HG03108 (cell line): ENCODE measurements around the gene RPL39.
"Not testable (repeated sequence)": the region's sequence is repeated elsewhere in the genome, so short reads cannot be mapped to it uniquely, and the experiment has no call there.

ENCODE experiments used
- ATAC-seq: cut with Tn5 transposase; IDR thresholded peaks from one replicate; pipeline ENCODE4 v1.9.1; 2021; ENCODE audit warnings: moderate library complexity; ENCODE audit not compliant: unreplicated experiment

RPL39 gene

GRCh38 chrX:119763836-119764387 is 27.5 kb downstream of the RPL39 start:
- ATAC-seq = no peak

- ATAC-seq = no peak
Measured at GRCh38 chrX:119763181-119763580, 28.2 kb downstream of the RPL39 start.

GRCh38 chrX:119762718-119763117 is 28.7 kb downstream of the RPL39 start:
- no peak for ATAC-seq

- no peak for ATAC-seq
Measured at GRCh38 chrX:119760026-119760877, 31.2 kb downstream of the RPL39 start.

GRCh38 chrX:119759248-119759766 is 32.1 kb downstream of the RPL39 start:
- no peak for ATAC-seq

- no peak for ATAC-seq
Measured at GRCh38 chrX:119758731-119759247, 32.6 kb downstream of the RPL39 start.

- no peak for ATAC-seq
Measured at GRCh38 chrX:119757979-119758730, 33.3 kb downstream of the RPL39 start, which contains the start of gene SOWAHD. SOWAHD (plus strand) TSS chrX:119758588; CDS start chrX:119758668, 80 bp downstream.

- no peak for ATAC-seq
Measured at GRCh38 chrX:119757646-119757978, 33.8 kb downstream of the RPL39 start.

- ATAC-seq = no peak
Measured at GRCh38 chrX:119756926-119757635, 34.3 kb downstream of the RPL39 start.

- peak; percentile 69 for ATAC-seq
Measured at GRCh38 chrX:119755981-119756533, 35.4 kb downstream of the RPL39 start.

- no peak for ATAC-seq
Measured at GRCh38 chrX:119753639-119754257, 37.7 kb downstream of the RPL39 start.

GRCh38 chrX:119753001-119753400 is 38.4 kb downstream of the RPL39 start:
- no peak for ATAC-seq

- not testable (repeated sequence) for ATAC-seq
Measured at GRCh38 chrX:119750751-119751150, 40.7 kb downstream of the RPL39 start.

- not testable (repeated sequence) for ATAC-seq
Measured at GRCh38 chrX:119750131-119750530, 41.3 kb downstream of the RPL39 start.

GRCh38 chrX:119745283-119745848 is 46.1 kb downstream of the RPL39 start:
- ATAC-seq = no peak

- ATAC-seq = no peak
Measured at GRCh38 chrX:119738742-119739141, 52.7 kb downstream of the RPL39 start.
